HG03108 (cell line): ENCODE results near the gene ZNF641.
"Not testable (repeated sequence)": the region's sequence is repeated elsewhere in the genome, so short reads cannot be mapped to it uniquely, and the experiment has no call there.

Source experiments
- ATAC-seq: cut with Tn5 transposase; IDR thresholded peaks from one replicate; pipeline ENCODE4 v1.9.1; 2021; ENCODE audit warnings: moderate library complexity; ENCODE audit not compliant: unreplicated experiment

The ZNF641 gene

GRCh38 chr12:48336061-48336460 lies 14.7 kb downstream of the ZNF641 start:
- ATAC-seq = no peak

DNA sequence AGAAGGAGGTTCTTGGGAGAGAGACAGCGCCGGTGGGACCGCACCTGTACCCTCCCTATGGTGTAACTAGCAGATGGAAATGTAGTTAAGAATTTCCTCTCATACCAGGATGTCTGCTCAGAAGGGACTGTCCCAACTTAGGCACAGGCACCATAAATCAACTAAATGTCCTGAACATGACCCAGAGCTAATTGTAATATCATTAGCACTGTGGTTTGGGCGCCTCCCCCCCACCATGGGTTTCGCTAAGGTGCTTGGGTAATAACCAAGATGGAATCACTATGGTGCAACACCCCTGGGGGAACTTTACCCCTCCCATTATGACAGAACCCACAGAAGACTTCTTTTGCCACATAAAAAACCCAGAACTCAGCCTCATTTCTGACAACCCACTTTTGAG lies 15.9 kb downstream of the ZNF641 start:
- ATAC-seq = no peak

GRCh38 chr12:48333680-48334079 lies 17.0 kb downstream of the ZNF641 start:
- not testable (repeated sequence) for ATAC-seq

GRCh38 chr12:48331399-48331798 lies 19.3 kb downstream of the ZNF641 start:
- no peak for ATAC-seq

GRCh38 chr12:48329199-48329939 lies 21.4 kb downstream of the ZNF641 start:
- ATAC-seq = no peak

GRCh38 chr12:48316491-48316890 lies 34.2 kb downstream of the ZNF641 start:
- no peak for ATAC-seq

- ATAC-seq = no peak
Observed at GRCh38 chr12:48311313-48311712, 39.4 kb downstream of the ZNF641 start.

DNA sequence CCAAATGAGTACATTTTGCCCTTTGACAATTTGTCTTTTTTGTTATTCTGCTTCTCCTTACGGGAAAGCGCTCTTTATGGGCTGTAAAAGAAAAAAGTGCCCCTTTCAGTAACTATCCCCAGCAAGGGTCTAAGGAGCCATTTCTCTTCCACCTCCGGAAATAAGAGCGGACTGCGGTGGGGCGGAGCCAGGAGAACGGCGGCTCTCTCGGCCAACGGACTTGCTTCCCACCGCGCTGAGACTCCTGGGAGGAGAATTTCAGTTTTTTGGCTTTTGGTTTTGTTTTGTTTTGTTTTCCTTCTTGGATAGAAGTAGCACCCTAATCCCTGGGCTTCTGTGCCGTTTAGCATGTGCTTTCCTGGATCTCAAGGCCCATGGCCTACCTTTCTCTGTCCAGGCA lies 43.5 kb downstream of the ZNF641 start:
- no peak for ATAC-seq

GRCh38 chr12:48305190-48305589 lies 45.5 kb downstream of the ZNF641 start:
- ATAC-seq = no peak

- no peak for ATAC-seq
Observed at GRCh38 chr12:48302161-48302911, 48.4 kb downstream of the ZNF641 start.

DNA sequence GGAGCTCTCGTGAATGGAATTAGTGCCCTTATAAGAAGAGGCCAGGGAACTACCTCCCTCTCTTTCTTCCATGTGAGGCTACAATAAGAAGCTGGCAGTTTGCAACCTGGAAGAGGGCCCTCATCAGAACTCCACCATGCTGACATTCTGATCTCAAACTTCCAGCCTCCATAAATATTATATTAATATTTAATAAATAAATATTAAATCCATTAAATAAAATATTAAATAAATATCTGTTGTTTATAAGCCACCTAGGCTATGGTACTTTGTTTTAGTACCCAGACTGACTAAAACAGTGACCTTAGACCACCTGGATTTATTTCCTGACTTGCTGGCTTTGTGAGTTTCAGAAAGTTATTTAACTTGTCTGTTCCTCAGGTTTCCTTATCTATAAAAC lies 49.9 kb downstream of the ZNF641 start:
- ATAC-seq = no peak

- ATAC-seq = no peak
Observed at GRCh38 chr12:48296586-48297282, 54.0 kb downstream of the ZNF641 start.

DNA sequence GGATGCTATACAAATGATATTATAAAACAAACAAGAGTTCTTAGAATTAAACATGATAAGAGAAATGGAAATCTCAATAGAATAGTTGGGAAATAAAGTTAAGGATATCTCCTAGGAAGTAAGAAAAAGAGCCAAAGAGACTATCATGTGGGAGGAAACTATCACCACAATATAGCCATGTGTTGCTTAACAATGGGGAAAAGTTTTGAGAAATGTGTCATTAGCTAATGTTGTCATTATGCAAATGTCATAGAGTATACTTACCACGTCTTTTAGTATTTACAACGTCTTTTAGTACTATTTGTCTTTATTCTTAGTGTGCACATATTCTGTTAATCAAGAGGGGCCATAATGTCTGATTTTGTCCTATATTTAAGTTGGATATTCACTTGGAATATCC lies 58.7 kb downstream of the ZNF641 start:
- ATAC-seq = no peak

DNA sequence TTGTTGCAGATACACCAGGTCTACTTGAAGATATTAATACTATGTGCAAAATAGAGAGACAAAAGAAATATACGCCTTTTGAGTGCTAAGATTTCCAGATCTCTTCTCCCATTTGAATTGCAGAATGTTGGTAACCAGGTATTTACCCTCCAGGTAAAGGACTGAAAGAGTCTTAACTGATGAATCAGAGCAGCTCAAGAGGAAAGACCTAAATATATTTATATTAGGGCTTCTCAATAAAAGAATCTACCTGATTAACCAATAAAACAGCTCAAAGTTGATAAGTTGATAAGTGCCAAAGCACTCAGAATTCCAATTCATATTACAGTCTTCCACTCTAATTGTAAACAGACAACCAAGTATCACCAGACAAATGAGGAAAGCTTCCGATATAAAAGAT lies 59.2 kb downstream of the ZNF641 start:
- no peak for ATAC-seq

DNA sequence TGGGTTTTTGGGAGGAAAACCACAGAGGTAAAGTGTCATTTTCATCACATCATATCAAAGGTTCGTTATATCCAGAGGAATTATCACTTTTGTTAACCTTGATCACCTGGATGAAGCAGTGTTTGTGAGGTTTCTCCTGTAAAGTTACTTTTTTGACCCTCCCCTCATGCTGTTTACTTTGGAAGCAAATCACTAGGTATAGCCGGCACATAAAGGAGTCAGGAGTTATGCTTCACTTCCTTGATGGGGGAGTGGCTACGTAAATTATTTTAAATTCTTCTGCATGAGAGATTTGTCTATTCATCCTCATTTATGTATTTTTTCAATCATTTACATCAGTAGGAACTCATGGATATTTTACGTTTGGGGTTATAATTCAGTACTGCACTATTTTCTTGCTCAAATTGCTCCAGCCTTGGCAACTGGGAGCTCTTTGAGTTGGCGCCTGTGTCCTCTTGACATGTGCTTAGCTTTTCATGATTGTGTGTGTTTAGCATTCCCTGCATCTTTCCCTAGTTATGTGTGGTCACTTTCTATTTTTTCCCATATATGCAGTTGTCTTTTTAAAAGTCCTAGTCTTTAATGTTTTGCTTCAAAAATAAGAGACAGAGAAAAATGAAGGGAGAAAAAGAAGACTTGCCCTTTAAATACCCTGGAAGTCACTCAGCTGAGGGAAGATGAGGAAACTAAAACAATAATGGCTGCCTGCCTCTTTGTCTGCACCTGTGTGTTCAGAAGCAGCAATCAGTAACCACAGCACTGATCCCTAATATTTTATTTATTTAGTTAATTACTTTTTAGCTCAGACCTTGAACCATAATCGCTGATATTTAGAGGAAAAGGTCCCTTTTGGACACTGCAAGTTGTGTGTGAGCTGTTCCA lies 62.1 kb downstream of the ZNF641 start:
- no peak for ATAC-seq
